WERI-Rb-1 (cell line): ENCODE measurements around the gene C4orf50.

Experiments used
- DNase-seq: peaks from one replicate; pipeline ENCODE4 v3.0.0-alpha.2; 2020
- H3K27ac ChIP-seq: fragments of 250-450 bp; sonication (Bioruptor Pico); 2 replicates; pipeline ENCODE4 v1.5.1; 2020; ENCODE audit warnings: mild to moderate bottlenecking, moderate library complexity
- H3K27me3 ChIP-seq: fragments of 250-450 bp; sonication (Bioruptor Pico); 2 replicates; pipeline ENCODE4 v1.5.1; 2021; ENCODE audit warnings: mild to moderate bottlenecking, low read depth, moderate library complexity; ENCODE audit not compliant: insufficient read depth, severe bottlenecking
- H3K36me3 ChIP-seq: fragments of 250-450 bp; sonication (Bioruptor Pico); 2 replicates; pipeline ENCODE4 v1.5.1; 2020; ENCODE audit warnings: mild to moderate bottlenecking, moderate library complexity
- H3K4me3 ChIP-seq: 2 replicates; pipeline ENCODE4 v1.5.1; 2011; ENCODE audit warnings: low read depth, mild to moderate bottlenecking, control low read depth, low read length
- H3K9me3 ChIP-seq: fragments of 250-450 bp; sonication (Bioruptor Pico); 2 replicates; pipeline ENCODE4 v1.5.1; 2021; ENCODE audit warnings: mild to moderate bottlenecking, moderate library complexity; ENCODE audit not compliant: severe bottlenecking
- CTCF ChIP-seq: IDR thresholded peaks from 2 replicates; pipeline ENCODE4 v1.5.1; 2011; ENCODE audit warnings: low read depth, mild to moderate bottlenecking, control low read depth, inconsistent platforms, low read length

The C4orf50 gene

GRCh38 chr4:5979981-5980380 lies 38.2 kb downstream of the C4orf50 start:
- Histone ChIP-seq H3K36me3 (no peaks in the 10 kb centered on the region), H3K4me3 (no peak overlapping the region), H3K9me3 (peaks cover 2% of the 10 kb centered on the region), H3K27ac (no peak overlapping the region), H3K27me3 (no peaks in the 10 kb centered on the region)
- peak; percentile 99 for TF ChIP-seq CTCF
- peak; percentile 91 for DNase-seq

GRCh38 chr4:5976921-5977320 lies 41.3 kb downstream of the C4orf50 start:
- no peak overlapping the region for H3K4me3 ChIP-seq
- DNase-seq, result no peak
- no peaks in the 10 kb centered on the region for H3K9me3 ChIP-seq
- TF ChIP-seq CTCF, result no peak
- no peaks in the 10 kb centered on the region for H3K36me3 ChIP-seq
- no peak overlapping the region for H3K27ac ChIP-seq
- H3K27me3 ChIP-seq, result no peaks in the 10 kb centered on the region

- DNase-seq, result no peak
- H3K36me3 ChIP-seq, result no peaks in the 10 kb centered on the region
- no peak overlapping the region for H3K4me3 ChIP-seq
- no peak for TF ChIP-seq CTCF
- no peak overlapping the region for H3K27ac ChIP-seq
- no peaks in the 10 kb centered on the region for H3K9me3 ChIP-seq
- H3K27me3 ChIP-seq, result no peaks in the 10 kb centered on the region
Measured at GRCh38 chr4:5976431-5976830, 41.8 kb downstream of the C4orf50 start.

GRCh38 chr4:5974321-5974720 lies 43.9 kb downstream of the C4orf50 start:
- Histone ChIP-seq H3K27me3 (no peaks in the 10 kb centered on the region), H3K4me3 (no peak overlapping the region), H3K36me3 (no peaks in the 10 kb centered on the region), H3K9me3 (no peaks in the 10 kb centered on the region), H3K27ac (no peak overlapping the region)
- no peak for DNase-seq
- no peak for TF ChIP-seq CTCF

- Histone ChIP-seq H3K4me3 (no peak overlapping the region), H3K36me3 (no peaks in the 10 kb centered on the region), H3K9me3 (no peaks in the 10 kb centered on the region), H3K27ac (no peak overlapping the region), H3K27me3 (no peaks in the 10 kb centered on the region)
- peak; percentile 4 for DNase-seq
- no peak for TF ChIP-seq CTCF
Measured at GRCh38 chr4:5973486-5974220, 44.6 kb downstream of the C4orf50 start.

- peak; percentile 2 for DNase-seq
- no peaks in the 10 kb centered on the region for H3K36me3 ChIP-seq
- no peak overlapping the region for H3K27ac ChIP-seq
- TF ChIP-seq CTCF, result no peak
- no peak overlapping the region for H3K4me3 ChIP-seq
- H3K9me3 ChIP-seq, result no peaks in the 10 kb centered on the region
- H3K27me3 ChIP-seq, result no peaks in the 10 kb centered on the region
Measured at GRCh38 chr4:5973033-5973432, 45.2 kb downstream of the C4orf50 start.
